Natural killer cell treated with Interleukin-12 subunit alpha and Interleukin-12 subunit beta and Interleukin-15 and Interleukin-18, amount 100 ng/mL, for 72 hours (primary cell): ENCODE results near the gene CDK5RAP2. TPM values are rescaled to one million over a fixed set of nuclear protein-coding genes. Genes with fewer than 3 reads are reported as not detected.
"Not testable (repeated sequence)": the region's sequence is repeated elsewhere in the genome, so short reads cannot be mapped to it uniquely, and the experiment has no call there.

Source experiments
- ATAC-seq, 2 donors: fragments of 150-1000 bp; cut with Tn5 transposase in 1 of 2; sonication (Bioruptor Pico), chemical (Tn5 transposase) in 1 of 2; 2 replicates each; pipeline ENCODE4 v1.10.0; 2021
- DNase-seq: peaks from one replicate; pipeline ENCODE4 v3.0.0; 2022; ENCODE audit warnings: low spot score
- H3K27ac Mint-ChIP-seq, 2 donors: 1 replicate in 1 of 2; 2 replicates in 1 of 2; pipeline ENCODE4 v1.8.0; 2022; ENCODE audit warnings: mixed read lengths in 2 of 2, mild to moderate bottlenecking in 1 of 2, moderate library complexity in 1 of 2
- H3K27me3 Mint-ChIP-seq, 2 donors: 1 replicate in 1 of 2; 2 replicates in 1 of 2; pipeline ENCODE4 v1.8.0; 2022; ENCODE audit warnings: mixed read lengths in 2 of 2
- H3K36me3 Mint-ChIP-seq: one replicate; pipeline ENCODE4 v1.8.0; 2022; ENCODE audit warnings: mixed read lengths
- H3K4me1 Mint-ChIP-seq, 2 donors: 1 replicate in 1 of 2; 2 replicates in 1 of 2; pipeline ENCODE4 v1.8.0; 2022; ENCODE audit warnings: low read depth in 2 of 2, mixed read lengths in 2 of 2, mild to moderate bottlenecking in 1 of 2
- H3K4me3 Mint-ChIP-seq: one replicate; pipeline ENCODE4 v1.8.0; 2022; ENCODE audit warnings: mixed read lengths
- H3K9me3 Mint-ChIP-seq: 2 replicates; pipeline ENCODE4 v1.8.0; 2022; ENCODE audit warnings: mixed read lengths
- total RNA-seq, 2 donors: library from RNA; stranded (reverse); gene quantifications; one replicate each; pipeline ENCODE4 v1.2.3, GENCODE V29; 2022

CDK5RAP2 gene
- total RNA-seq, 2 donors from 2014 or later: 73.4 to 124 TPM

DNA sequence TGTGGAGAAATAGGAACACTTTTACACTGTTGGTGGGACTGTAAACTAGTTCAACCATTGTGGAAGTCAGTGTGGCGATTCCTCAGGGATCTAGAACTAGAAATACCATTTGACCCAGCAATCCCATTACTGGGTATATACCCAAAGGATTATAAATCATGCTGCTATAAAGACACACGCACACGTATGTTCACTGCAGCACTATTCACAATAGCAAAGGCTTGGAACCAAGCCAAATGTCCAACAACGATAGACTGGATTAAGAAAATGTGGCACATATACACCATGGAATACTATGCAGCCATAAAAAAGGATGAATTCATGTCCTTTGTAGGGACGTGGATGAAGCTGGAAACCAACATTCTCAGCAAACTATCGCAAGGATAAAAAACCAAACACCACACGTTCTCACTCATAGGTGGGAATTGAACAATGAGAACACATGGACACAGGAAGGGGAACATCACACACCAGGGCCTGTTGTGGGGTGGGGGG is 27.7 kb downstream of the CDK5RAP2 start:
- peaks cover 11% of the 10 kb centered on the region for H3K36me3 Mint-ChIP-seq
- not testable (repeated sequence) for ATAC-seq, H3K9me3 Mint-ChIP-seq, H3K27me3 Mint-ChIP-seq, H3K27ac Mint-ChIP-seq, DNase-seq, H3K4me3 Mint-ChIP-seq
- H3K4me1 Mint-ChIP-seq: peaks cover 14 to 16% of the 10 kb centered on the region in 2 donors

- H3K27me3 Mint-ChIP-seq: no peaks in the 10 kb centered on the region
- ATAC-seq (no peak), DNase-seq (no peak)
- no peak overlapping the region for H3K4me3 Mint-ChIP-seq
- no peak overlapping the region for H3K27ac Mint-ChIP-seq
- peaks cover 15% of the 10 kb centered on the region for H3K36me3 Mint-ChIP-seq
- no peaks in the 10 kb centered on the region for H3K9me3 Mint-ChIP-seq
- peaks cover 2 to 8% of the 10 kb centered on the region in 2 donors for H3K4me1 Mint-ChIP-seq
Observed at GRCh38 chr9:120545701-120546550, 34.0 kb downstream of the CDK5RAP2 start.

DNA sequence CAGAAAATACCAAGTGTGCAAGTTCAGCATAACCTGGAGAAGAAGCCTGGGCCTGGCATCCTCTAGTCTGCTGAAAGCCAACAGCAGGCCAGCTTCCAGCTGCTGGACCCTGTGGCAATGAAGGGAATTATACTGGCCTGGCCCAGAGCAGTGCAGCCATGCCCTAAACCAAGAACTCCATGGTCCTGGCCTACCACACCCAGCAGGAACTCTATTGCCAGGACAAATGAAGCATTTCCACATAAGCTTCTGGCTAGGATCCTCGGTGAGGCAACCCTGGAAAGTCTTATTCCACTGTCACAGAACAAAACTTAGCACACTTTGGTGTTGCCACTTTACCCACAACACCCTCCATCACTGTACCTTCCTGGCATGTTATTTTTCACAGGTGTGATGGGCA is 35.5 kb downstream of the CDK5RAP2 start:
- ATAC-seq (no peak), DNase-seq (no peak)
- Mint-ChIP-seq H3K36me3 (peaks cover 9% of the 10 kb centered on the region), H3K27me3 (no peaks in the 10 kb centered on the region), H3K4me3 (no peak overlapping the region), H3K27ac (no peak overlapping the region), H3K9me3 (no peaks in the 10 kb centered on the region), H3K4me1 (peaks cover 0 to 8% of the 10 kb centered on the region in 2 donors)

- H3K36me3 Mint-ChIP-seq: peaks cover 6% of the 10 kb centered on the region
- peaks cover 0 to 8% of the 10 kb centered on the region in 2 donors for H3K4me1 Mint-ChIP-seq
- H3K4me3 Mint-ChIP-seq: no peak overlapping the region
- peak overlapping the region in 1 of 2 donors; percentile 6 for H3K27ac Mint-ChIP-seq
- DNase-seq: no peak
- no peaks in the 10 kb centered on the region for H3K27me3 Mint-ChIP-seq
- H3K9me3 Mint-ChIP-seq: no peaks in the 10 kb centered on the region
- ATAC-seq: no peak
Observed at GRCh38 chr9:120542701-120543490, 37.1 kb downstream of the CDK5RAP2 start.

GRCh38 chr9:120541921-120542320 is 38.0 kb downstream of the CDK5RAP2 start:
- peaks cover 6% of the 10 kb centered on the region for H3K36me3 Mint-ChIP-seq
- no peak overlapping the region for H3K4me3 Mint-ChIP-seq
- H3K4me1 Mint-ChIP-seq: peaks cover 0 to 8% of the 10 kb centered on the region in 2 donors
- no peak for DNase-seq
- ATAC-seq: no peak
- H3K9me3 Mint-ChIP-seq: no peaks in the 10 kb centered on the region
- H3K27me3 Mint-ChIP-seq: no peaks in the 10 kb centered on the region
- H3K27ac Mint-ChIP-seq: no peak overlapping the region

GRCh38 chr9:120539951-120540350 is 40.0 kb downstream of the CDK5RAP2 start:
- H3K4me3 Mint-ChIP-seq: no peak overlapping the region
- no peak for ATAC-seq
- no peaks in the 10 kb centered on the region for H3K9me3 Mint-ChIP-seq
- H3K27me3 Mint-ChIP-seq: no peaks in the 10 kb centered on the region
- H3K4me1 Mint-ChIP-seq: peaks cover 0 to 8% of the 10 kb centered on the region in 2 donors
- peaks cover 6% of the 10 kb centered on the region for H3K36me3 Mint-ChIP-seq
- DNase-seq: no peak
- no peak overlapping the region for H3K27ac Mint-ChIP-seq

DNA sequence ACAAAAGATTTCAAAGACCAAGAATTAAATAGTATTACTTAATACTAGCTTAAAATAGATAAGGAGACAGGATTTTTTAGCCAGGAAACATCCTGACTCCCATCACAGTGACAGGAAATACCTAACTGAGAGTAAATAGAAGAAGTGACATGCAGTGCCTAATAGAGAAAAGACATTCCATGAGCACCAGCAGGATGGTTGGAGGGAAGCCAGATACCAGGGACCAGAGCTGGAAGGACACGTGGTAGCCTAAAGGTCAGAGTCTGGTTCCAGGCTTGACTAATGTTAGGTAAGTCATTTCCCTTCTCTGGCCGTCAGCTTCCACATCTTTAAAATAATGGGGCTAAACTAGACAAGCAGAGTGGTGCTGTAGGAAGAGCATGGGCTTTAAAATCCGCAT is 41.6 kb downstream of the CDK5RAP2 start:
- peaks cover 0 to 9% of the 10 kb centered on the region in 2 donors for H3K4me1 Mint-ChIP-seq
- H3K27me3 Mint-ChIP-seq: no peaks in the 10 kb centered on the region
- H3K27ac Mint-ChIP-seq: no peak overlapping the region
- H3K4me3 Mint-ChIP-seq: no peak overlapping the region
- no peak for DNase-seq
- no peaks in the 10 kb centered on the region for H3K9me3 Mint-ChIP-seq
- peaks cover 8% of the 10 kb centered on the region for H3K36me3 Mint-ChIP-seq
- ATAC-seq: no peak

DNA sequence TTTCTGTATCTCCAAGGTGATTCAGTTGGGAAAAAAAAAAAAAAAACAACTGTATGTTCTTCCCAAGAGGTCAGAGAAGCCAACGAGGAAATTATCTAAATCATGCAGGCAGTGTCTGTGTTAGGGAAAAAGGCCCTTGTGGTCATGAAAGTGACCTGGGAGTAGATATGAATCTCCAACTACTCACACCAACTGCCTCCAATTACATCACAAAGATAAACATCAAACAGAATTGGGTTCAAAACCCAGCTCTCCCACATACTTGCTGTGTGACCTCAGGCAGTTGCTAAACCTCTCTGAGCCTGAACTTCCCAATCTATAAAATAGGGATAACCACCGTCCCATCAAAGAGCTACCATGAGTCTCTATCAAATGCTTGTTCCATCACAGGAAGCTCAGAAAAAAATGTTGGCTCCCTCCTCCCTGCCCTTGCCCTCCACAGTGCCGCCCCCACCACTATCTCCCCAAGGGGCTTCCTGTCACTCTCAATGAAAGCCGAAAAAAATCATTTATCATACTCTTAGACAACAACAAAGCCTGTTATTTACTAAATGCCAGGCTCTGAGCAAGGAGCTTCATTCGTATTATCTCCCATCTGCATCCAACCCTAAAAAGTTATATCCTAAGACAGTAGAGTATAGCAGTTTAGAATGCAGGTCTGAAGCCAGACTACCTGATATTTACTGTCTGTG is 42.9 kb downstream of the CDK5RAP2 start:
- no peak for DNase-seq
- Mint-ChIP-seq H3K9me3 (no peaks in the 10 kb centered on the region), H3K27ac (no peak overlapping the region), H3K4me1 (peaks cover 0 to 11% of the 10 kb centered on the region in 2 donors), H3K4me3 (no peak overlapping the region), H3K27me3 (no peaks in the 10 kb centered on the region), H3K36me3 (peaks cover 16% of the 10 kb centered on the region)
- ATAC-seq: no peak

DNA sequence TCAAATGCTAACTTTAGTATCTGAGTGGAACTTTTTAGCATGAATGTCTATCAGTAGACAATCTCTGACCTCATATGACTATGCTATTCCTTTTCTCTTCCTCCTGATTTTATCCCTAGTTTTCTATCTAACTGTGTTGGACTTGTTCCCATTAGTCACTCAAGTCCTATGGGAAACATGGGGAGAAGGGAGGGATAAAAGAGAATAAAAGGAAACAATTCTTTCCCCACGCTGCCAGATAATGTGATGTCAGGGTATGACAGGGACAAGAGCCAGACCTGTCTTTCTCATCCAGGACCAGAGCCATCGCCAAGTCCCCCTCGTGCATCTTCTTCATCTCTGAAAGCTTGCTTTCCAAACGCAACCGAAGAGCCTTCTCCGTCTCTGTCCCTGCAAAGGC is 43.9 kb downstream of the CDK5RAP2 start:
- H3K4me3 Mint-ChIP-seq: no peak overlapping the region
- no peak overlapping the region for H3K27ac Mint-ChIP-seq

DNA sequence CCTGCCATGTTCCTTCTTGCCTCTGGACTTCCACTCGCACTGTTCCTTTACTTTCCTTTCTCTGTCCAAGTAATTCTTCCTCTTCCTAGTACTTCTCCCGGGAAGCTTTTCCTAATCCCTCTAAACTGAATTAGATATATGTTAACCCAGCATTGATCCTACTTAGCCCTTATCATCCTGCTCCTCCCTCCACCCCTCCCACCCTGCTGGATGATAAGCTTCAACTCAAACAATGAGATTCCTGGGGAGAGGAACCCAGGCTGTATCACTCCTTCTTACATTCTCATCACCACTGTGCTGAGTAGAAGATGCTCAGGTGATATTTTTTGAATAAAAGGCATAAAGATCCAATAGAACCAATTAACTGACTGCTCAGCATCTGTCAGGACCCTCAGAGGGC is 45.7 kb downstream of the CDK5RAP2 start:
- Mint-ChIP-seq H3K36me3 (peaks cover 22% of the 10 kb centered on the region), H3K4me1 (peaks cover 0 to 11% of the 10 kb centered on the region in 2 donors), H3K4me3 (no peak overlapping the region), H3K9me3 (no peaks in the 10 kb centered on the region), H3K27me3 (no peaks in the 10 kb centered on the region), H3K27ac (no peak overlapping the region)
- no peak for ATAC-seq
- no peak for DNase-seq

More for the DNA sequence above, 43.9 kb downstream of the CDK5RAP2 start:
- Mint-ChIP-seq H3K9me3 (no peaks in the 10 kb centered on the region), H3K36me3 (peaks cover 19% of the 10 kb centered on the region), H3K27me3 (no peaks in the 10 kb centered on the region), H3K4me1 (peaks cover 0 to 11% of the 10 kb centered on the region in 2 donors)
- DNase-seq: no peak
- no peak for ATAC-seq

DNA sequence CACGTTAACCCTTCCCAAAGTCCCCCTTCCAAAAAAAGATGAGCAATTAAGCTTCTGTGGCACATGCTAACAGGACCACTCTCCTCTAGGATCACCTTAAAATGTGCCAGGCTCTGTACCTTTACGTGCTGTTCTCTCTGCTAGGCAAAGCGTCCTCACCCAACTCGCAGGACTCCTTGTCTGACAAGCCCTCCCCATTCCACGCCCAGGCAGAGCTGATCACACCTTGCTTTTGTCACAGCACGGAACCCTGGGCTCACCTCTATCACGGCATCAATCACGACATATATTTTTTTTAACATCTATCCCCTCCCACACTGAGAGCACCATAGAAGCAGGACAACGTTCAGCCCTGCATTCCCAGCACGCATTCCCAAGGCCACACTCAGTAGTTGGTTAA is 47.1 kb downstream of the CDK5RAP2 start:
- DNase-seq (no peak), ATAC-seq (no peak)
- Mint-ChIP-seq H3K4me1 (peaks cover 0 to 11% of the 10 kb centered on the region in 2 donors), H3K4me3 (no peak overlapping the region), H3K36me3 (peaks cover 30% of the 10 kb centered on the region), H3K27ac (no peak overlapping the region), H3K27me3 (no peaks in the 10 kb centered on the region), H3K9me3 (no peaks in the 10 kb centered on the region)

- no peak overlapping the region for H3K4me3 Mint-ChIP-seq
- H3K36me3 Mint-ChIP-seq: peaks cover 35% of the 10 kb centered on the region
- ATAC-seq: no peak
- no peaks in the 10 kb centered on the region for H3K27me3 Mint-ChIP-seq
- H3K9me3 Mint-ChIP-seq: no peaks in the 10 kb centered on the region
- DNase-seq: no peak
- peaks cover 0 to 11% of the 10 kb centered on the region in 2 donors for H3K4me1 Mint-ChIP-seq
- H3K27ac Mint-ChIP-seq: no peak overlapping the region
Observed at GRCh38 chr9:120532475-120532874, 47.5 kb downstream of the CDK5RAP2 start.

DNA sequence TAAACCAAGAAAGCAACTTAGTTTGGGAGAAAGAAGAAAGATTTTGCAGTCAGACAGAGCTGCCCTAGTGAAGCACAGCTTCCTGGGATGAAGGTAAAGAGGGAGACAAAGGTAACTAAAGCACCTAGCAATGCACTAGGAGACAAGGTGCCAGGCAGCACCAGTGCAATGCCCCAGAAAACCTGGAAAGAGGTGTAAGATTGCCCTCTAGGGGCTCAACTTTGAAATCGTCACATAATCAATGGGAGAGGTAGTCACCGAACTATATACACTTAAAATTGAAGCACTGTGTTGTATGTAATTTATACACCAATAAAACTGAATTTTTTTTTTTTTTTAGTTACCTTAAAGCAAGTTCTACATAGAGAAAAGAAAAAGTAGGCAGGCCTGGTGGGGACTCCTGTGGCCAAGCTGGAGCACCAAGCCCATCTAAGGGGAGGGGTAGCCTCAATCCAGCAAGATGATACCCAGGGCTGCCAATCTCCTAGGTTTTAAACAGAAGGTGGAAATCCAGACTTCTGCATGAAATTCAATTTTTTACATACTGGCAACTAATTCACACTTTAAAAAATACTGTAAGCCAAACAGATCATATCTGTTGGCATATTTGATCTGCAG is 48.2 kb downstream of the CDK5RAP2 start:
- Mint-ChIP-seq H3K4me1 (peaks cover 0 to 11% of the 10 kb centered on the region in 2 donors), H3K4me3 (no peak overlapping the region), H3K36me3 (peaks cover 41% of the 10 kb centered on the region), H3K27ac (no peak overlapping the region), H3K9me3 (no peaks in the 10 kb centered on the region), H3K27me3 (no peaks in the 10 kb centered on the region)
- DNase-seq: no peak
- no peak for ATAC-seq
